Tibial nerve (tissue), 3 donors: ENCODE measurements around the gene DNAH10.

Source experiments
- POLR2A ChIP-seq, 2 donors: fragments of 450-650 bp; IDR thresholded peaks; one replicate each; pipeline ENCODE4 v1.6.1; 2017; ENCODE audit warnings: antibody characterized with exemption in 2 of 2, mild to moderate bottlenecking in 2 of 2, moderate library complexity in 2 of 2
- TF ChIP-seq, protein P1 (sequence below), 5 experiments: fragments of 200-600 bp in 3 of 5; fragments of 450-650 bp in 2 of 5; sonication (generic) in 3 of 5; IDR thresholded peaks; one replicate each; pipeline ENCODE4 v1.5.1; 2016 to 2019; ENCODE audit warnings: antibody characterized with exemption in 5 of 5, mild to moderate bottlenecking in 3 of 5, moderate library complexity in 2 of 5

DNA sequence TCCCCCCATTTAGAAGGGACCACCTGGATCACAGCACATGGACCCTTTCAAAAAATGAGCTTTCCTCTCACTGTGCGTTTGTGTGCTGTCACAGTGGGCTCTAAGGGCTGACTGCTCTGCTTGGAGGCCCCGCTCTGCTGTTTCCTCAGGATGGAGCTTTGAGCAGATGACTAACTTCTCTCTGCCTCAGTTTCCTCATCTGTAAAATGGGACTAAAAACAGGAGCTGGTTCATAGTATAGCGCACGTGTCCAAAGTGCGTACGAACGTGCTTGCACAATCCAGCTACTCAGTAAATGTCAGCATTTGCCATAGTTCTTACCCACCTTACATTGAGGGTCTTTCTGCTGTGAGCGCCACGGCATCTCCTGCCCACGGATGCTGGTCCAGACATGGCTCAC, 12.7 kb upstream of the DNAH10 start:
- TF ChIP-seq, protein P1, sequence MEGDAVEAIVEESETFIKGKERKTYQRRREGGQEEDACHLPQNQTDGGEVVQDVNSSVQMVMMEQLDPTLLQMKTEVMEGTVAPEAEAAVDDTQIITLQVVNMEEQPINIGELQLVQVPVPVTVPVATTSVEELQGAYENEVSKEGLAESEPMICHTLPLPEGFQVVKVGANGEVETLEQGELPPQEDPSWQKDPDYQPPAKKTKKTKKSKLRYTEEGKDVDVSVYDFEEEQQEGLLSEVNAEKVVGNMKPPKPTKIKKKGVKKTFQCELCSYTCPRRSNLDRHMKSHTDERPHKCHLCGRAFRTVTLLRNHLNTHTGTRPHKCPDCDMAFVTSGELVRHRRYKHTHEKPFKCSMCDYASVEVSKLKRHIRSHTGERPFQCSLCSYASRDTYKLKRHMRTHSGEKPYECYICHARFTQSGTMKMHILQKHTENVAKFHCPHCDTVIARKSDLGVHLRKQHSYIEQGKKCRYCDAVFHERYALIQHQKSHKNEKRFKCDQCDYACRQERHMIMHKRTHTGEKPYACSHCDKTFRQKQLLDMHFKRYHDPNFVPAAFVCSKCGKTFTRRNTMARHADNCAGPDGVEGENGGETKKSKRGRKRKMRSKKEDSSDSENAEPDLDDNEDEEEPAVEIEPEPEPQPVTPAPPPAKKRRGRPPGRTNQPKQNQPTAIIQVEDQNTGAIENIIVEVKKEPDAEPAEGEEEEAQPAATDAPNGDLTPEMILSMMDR (IDR thresholded peaks at IDR 0.05): no peak
- no peak for TF ChIP-seq POLR2A (IDR thresholded peaks at IDR 0.05)
